ENCODE data around the gene CELA3B. TPM values are rescaled to one million over a fixed set of nuclear protein-coding genes. Genes with fewer than 3 reads are reported as not detected.

The CELA3B gene
- total and polyA plus RNA-seq, 10 donors, result 0.08 to 1.8 (median 0.49) TPM; not detected in 4

GRCh38 chr1:22025368-22026155 lies 48.7 kb downstream of the CELA3B start:
- H3K36me3 ChIP-seq, result peaks cover 0 to 5% (median 0%) of the 10 kb centered on the region in 6 donors
- peaks cover 0 to 53% (median 28%) of the 10 kb centered on the region in 6 donors for H3K4me1 ChIP-seq
- peak in 1 of 3 donors; percentile 46 for TF ChIP-seq POLR2A (IDR thresholded peaks at IDR 0.05)
- peak; percentile 88 to 97 (median 90) for TF ChIP-seq POLR2AphosphoS5 (IDR thresholded peaks at IDR 0.05)
- TF ChIP-seq CTCF (IDR thresholded peaks at IDR 0.05 in 8 of 11, conservative IDR thresholded peaks at IDR 0.05 in 3 of 11), result no peak
- intact Hi-C loops (cut with DNase I; ENCODE audit: low total_unique reads), result no loop called here
- 0 to 1% (median 1%) methylated on average over 38 to 42 of the region's 42 CpGs for WGBS, 5 donors
- DNase-seq, result peak; percentile 93
- peak overlapping the region; percentile 66 to 95 (median 84) for H3K4me3 ChIP-seq
- H3K9me3 ChIP-seq, result no peaks in the 10 kb centered on the region
- H3K27ac ChIP-seq, result peak overlapping the region; percentile 97 to 100 (median 99)
- H3K27me3 ChIP-seq (replicated peaks in 1 of 7), result no peaks in the 10 kb centered on the region

GRCh38 chr1:22026924-22027289 lies 50.1 kb downstream of the CELA3B start:
- TF ChIP-seq POLR2AphosphoS5 (IDR thresholded peaks at IDR 0.05) (no peak), CTCF (IDR thresholded peaks at IDR 0.05 in 8 of 11, conservative IDR thresholded peaks at IDR 0.05 in 3 of 11) (no peak), POLR2A (IDR thresholded peaks at IDR 0.05) (no peak)
- no peaks in the 10 kb centered on the region for H3K27me3 ChIP-seq (replicated peaks in 1 of 7)

GRCh38 chr1:22030057-22030456 lies 53.2 kb downstream of the CELA3B start:
- Histone ChIP-seq H3K27me3 (replicated peaks in 1 of 7) (no peaks in the 10 kb centered on the region), H3K4me1 (peaks cover 0 to 50% (median 19%) of the 10 kb centered on the region in 6 donors), H3K9me3 (no peaks in the 10 kb centered on the region), H3K36me3 (peaks cover 0 to 12% (median 0%) of the 10 kb centered on the region in 6 donors), H3K4me3 (no peak overlapping the region), H3K27ac (no peak overlapping the region)
- no peak for TF ChIP-seq POLR2AphosphoS5 (IDR thresholded peaks at IDR 0.05)
- no peak for TF ChIP-seq POLR2A (IDR thresholded peaks at IDR 0.05)
- TF ChIP-seq CTCF (IDR thresholded peaks at IDR 0.05 in 8 of 11, conservative IDR thresholded peaks at IDR 0.05 in 3 of 11), result no peak
- 85 to 91% (median 87%) methylated on average over 4 of the region's 4 CpGs for WGBS, 5 donors
- intact Hi-C loops (cut with DNase I; ENCODE audit: low total_unique reads), result no loop called here
- no peak for DNase-seq

More at GRCh38 chr1:22026924-22027289, 50.1 kb downstream of the CELA3B start:
- no peak for DNase-seq
- Histone ChIP-seq H3K9me3 (no peaks in the 10 kb centered on the region), H3K4me3 (no peak overlapping the region), H3K4me1 (peaks cover 0 to 67% (median 36%) of the 10 kb centered on the region in 6 donors), H3K27ac (peak overlapping the region in 1 of 8 donors; percentile 98), H3K36me3 (peaks cover 0 to 12% (median 0%) of the 10 kb centered on the region in 6 donors)
- intact Hi-C loops (cut with DNase I; ENCODE audit: low total_unique reads), result no loop called here
- 49 to 76% (median 68%) methylated on average over 3 of the region's 3 CpGs for WGBS, 5 donors

- no peak for DNase-seq
- no peaks in the 10 kb centered on the region for H3K9me3 ChIP-seq
Observed at GRCh38 chr1:22030473-22030872, 53.7 kb downstream of the CELA3B start.

More at GRCh38 chr1:22030473-22030872, 53.7 kb downstream of the CELA3B start:
- intact Hi-C loops (cut with DNase I; ENCODE audit: low total_unique reads), result no loop called here
- Histone ChIP-seq H3K27me3 (replicated peaks in 1 of 7) (no peaks in the 10 kb centered on the region), H3K27ac (no peak overlapping the region), H3K4me1 (peaks cover 0 to 49% (median 19%) of the 10 kb centered on the region in 6 donors), H3K36me3 (peaks cover 0 to 12% (median 0%) of the 10 kb centered on the region in 6 donors), H3K4me3 (no peak overlapping the region)
- TF ChIP-seq POLR2AphosphoS5 (IDR thresholded peaks at IDR 0.05) (no peak), POLR2A (IDR thresholded peaks at IDR 0.05) (no peak), CTCF (IDR thresholded peaks at IDR 0.05 in 8 of 11, conservative IDR thresholded peaks at IDR 0.05 in 3 of 11) (no peak)
- WGBS, 5 donors, result 75 to 92% (median 78%) methylated on average over 2 to 3 of the region's 3 CpGs
